Keratinocyte (primary cell): ENCODE data around the gene IL17REL.

Source experiments
- EZH2 ChIP-seq: IDR thresholded peaks from one replicate; pipeline ENCODE4 v1.6.1; 2012; ENCODE audit warnings: inconsistent platforms, mild to moderate bottlenecking, low read length, moderate library complexity
- TF ChIP-seq, protein P1 (sequence below), 3 experiments: IDR thresholded peaks in 1 of 3; conservative IDR thresholded peaks in 1 of 3; optimal IDR thresholded peaks in 1 of 3; 2 replicates in 2 of 3; 3 replicates in 1 of 3; pipeline versions ENCODE3 to v1.5.1; 2011; ENCODE audit warnings: low read length in 3 of 3, mild to moderate bottlenecking in 3 of 3, moderate library complexity in 2 of 3, control low read depth in 1 of 3, inconsistent platforms in 1 of 3; ENCODE audit not compliant: insufficient read depth in 2 of 3; ENCODE audit errors: extremely low read depth in 1 of 3

DNA sequence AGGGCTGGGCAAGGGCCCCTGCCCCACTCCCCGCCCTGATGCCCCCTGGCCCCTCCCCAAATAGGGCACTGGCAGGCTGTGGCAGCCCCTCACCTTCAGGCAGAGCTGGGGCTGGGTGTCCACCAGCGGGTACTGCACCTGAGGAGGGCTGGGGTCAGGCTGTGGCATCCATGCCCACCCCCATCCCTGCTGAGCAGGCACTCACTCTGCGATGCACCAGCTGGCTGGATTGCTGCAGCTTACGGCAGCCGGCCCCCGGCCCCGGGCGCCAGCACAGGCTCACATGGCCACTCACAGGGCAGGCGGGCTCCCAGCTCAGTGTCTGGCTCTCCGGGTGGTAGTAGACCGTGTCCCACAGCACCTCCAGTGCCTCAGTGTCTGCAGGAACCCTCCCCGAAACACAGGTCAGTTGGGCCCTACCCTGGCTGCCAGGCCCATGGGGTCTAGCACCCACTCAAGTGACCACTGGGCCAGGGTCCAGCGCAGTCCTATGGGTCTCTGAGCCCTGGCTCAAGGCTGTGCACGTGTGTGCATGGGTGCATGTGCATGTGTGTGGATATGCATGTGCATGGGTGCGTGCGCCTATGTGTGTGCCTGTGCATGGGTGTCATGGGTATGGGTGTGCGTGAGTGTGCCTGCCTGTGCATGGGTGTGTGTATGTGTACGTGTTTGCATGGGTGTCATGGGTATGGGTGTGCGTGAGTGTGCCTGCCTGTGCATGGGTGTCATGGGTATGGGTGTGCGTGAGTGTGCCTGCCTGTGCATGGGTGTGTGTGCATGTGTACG lies 14.4 kb downstream of the IL17REL start:
- TF ChIP-seq, protein P1, sequence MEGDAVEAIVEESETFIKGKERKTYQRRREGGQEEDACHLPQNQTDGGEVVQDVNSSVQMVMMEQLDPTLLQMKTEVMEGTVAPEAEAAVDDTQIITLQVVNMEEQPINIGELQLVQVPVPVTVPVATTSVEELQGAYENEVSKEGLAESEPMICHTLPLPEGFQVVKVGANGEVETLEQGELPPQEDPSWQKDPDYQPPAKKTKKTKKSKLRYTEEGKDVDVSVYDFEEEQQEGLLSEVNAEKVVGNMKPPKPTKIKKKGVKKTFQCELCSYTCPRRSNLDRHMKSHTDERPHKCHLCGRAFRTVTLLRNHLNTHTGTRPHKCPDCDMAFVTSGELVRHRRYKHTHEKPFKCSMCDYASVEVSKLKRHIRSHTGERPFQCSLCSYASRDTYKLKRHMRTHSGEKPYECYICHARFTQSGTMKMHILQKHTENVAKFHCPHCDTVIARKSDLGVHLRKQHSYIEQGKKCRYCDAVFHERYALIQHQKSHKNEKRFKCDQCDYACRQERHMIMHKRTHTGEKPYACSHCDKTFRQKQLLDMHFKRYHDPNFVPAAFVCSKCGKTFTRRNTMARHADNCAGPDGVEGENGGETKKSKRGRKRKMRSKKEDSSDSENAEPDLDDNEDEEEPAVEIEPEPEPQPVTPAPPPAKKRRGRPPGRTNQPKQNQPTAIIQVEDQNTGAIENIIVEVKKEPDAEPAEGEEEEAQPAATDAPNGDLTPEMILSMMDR (optimal IDR thresholded peaks at IDR 0.05 in 1 of 3, IDR thresholded peaks at IDR 0.05 in 1 of 3, conservative IDR thresholded peaks at IDR 0.05 in 1 of 3; ENCODE audit: extremely low read depth in 1 of 3, insufficient read depth in 2 of 3, low read length in 3 of 3) = no peak
- TF ChIP-seq EZH2 = no peak
